ENCODE measurements around the gene JARID2. TPM values are rescaled to one million over a fixed set of nuclear protein-coding genes. Genes with fewer than 3 reads are reported as not detected.

Gene JARID2
- total and polyA plus RNA-seq, 3 donors from 2014 or later, result 36.1 to 60.8 (median 53.7) TPM

- no peak overlapping the region for H3K4me3 ChIP-seq
- WGBS, 2 donors, result 94 to 96% methylated on average over 7 of the region's 7 CpGs
- peaks cover 15% of the 10 kb centered on the region for H3K4me1 ChIP-seq
- TF ChIP-seq CTCF (IDR thresholded peaks at IDR 0.05), result no peak
- no peak for TF ChIP-seq POLR2A (IDR thresholded peaks at IDR 0.05)
- intact Hi-C loops (cut with DNase I; ENCODE audit: low total_unique reads), result no loop called here
- H3K9me3 ChIP-seq, result no peaks in the 10 kb centered on the region
- no peak for DNase-seq
- no peaks in the 10 kb centered on the region for H3K27me3 ChIP-seq
- no peaks in the 10 kb centered on the region for H3K36me3 ChIP-seq (ENCODE audit: low read depth, missing control alignments)
- H3K27ac ChIP-seq, result no peak overlapping the region
Observed at GRCh38 chr6:15393605-15394004, 147.7 kb downstream of the JARID2 start.

DNA sequence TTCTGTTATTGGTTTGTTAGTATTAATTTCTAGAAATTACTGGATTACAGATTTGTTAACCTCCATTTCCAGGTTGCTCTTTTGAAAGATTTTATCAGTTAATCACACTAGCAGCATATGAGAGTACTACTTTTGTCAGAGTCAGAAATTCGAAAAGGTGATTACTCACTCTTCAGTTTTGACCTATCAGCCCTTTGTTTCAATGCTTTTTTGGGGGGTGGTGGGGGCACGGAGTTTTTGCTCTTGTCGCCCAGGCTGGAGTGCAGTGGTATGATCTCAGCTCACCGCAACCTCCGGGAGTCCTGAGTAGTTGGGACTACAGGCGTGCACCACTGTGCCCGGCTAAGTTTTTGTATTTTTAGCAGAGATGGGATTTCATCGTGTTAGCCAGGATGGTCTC, 149.2 kb downstream of the JARID2 start:
- Histone ChIP-seq H3K4me3 (no peak overlapping the region), H3K4me1 (peaks cover 10% of the 10 kb centered on the region), H3K27ac (no peak overlapping the region), H3K27me3 (no peaks in the 10 kb centered on the region), H3K36me3 (ENCODE audit: low read depth, missing control alignments) (no peaks in the 10 kb centered on the region), H3K9me3 (no peaks in the 10 kb centered on the region)
- intact Hi-C loops (cut with DNase I; ENCODE audit: low total_unique reads), result no loop called here
- WGBS, 2 donors, result 87% methylated on average over 8 of the region's 8 CpGs
- no peak for TF ChIP-seq CTCF (IDR thresholded peaks at IDR 0.05)
- TF ChIP-seq POLR2A (IDR thresholded peaks at IDR 0.05), result no peak
- no peak for DNase-seq

DNA sequence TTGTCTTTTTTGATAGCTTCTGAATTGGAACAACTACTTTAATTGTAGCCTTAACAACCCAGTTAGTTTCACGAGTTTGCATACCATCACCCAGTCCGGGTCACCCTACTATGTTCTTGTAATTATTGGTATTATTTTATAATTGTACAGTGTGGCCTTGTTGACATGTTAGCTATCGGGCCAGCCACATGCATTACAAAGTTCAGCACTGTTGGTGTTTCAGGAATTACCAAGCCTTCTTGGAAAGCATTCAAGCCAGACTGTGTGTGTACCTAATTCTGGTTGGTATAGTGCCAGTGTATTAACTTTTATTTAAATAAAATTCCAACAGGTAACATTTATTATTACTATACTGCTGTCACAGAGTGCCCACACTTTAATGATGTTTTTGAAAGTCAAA, 150.9 kb downstream of the JARID2 start:
- intact Hi-C loops (cut with DNase I; ENCODE audit: low total_unique reads), result no loop called here

DNA sequence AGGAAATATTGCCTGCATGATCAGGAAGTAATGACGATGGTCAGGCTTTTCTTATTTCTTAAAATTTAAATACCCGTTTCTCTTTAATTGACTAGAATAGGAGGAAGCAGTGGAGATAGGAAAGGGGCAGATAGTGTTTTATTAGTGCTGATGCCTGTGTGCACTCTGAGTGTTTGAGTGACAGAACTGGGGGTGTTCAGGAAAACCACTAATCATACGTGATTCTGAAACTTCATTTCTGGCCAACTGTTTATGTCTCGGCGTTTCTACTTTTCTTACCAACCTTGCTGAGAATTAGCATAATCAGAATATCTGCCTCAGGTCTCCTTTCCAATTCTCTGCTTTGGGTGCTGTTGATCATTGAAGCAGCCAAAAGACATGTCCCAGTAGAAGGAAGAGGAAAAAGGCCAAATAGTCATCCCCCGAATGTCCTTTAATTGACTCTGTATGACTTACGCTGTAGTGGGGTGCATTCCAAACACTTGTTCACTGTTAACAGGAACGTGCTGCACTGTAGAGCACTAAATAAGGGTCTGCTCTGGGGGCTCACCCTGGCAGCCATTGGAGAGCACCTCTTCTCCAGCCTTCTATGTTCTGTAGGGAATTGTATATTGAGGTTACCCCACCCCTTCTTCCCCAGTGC, 152.9 kb downstream of the JARID2 start:
- no peak for TF ChIP-seq POLR2A (IDR thresholded peaks at IDR 0.05)
- no peak for TF ChIP-seq CTCF (IDR thresholded peaks at IDR 0.05)
- peaks cover 35% of the 10 kb centered on the region for H3K4me1 ChIP-seq
- H3K9me3 ChIP-seq, result no peaks in the 10 kb centered on the region
- no peak overlapping the region for H3K27ac ChIP-seq
- H3K27me3 ChIP-seq, result no peaks in the 10 kb centered on the region
- intact Hi-C loops (cut with DNase I; ENCODE audit: low total_unique reads), result no loop called here
- DNase-seq, result no peak
- 75 to 84% methylated on average over 8 of the region's 8 CpGs for WGBS, 2 donors
- no peak overlapping the region for H3K4me3 ChIP-seq
- no peaks in the 10 kb centered on the region for H3K36me3 ChIP-seq (ENCODE audit: low read depth, missing control alignments)

More for the DNA sequence above, 150.9 kb downstream of the JARID2 start:
- H3K4me3 ChIP-seq, result no peak overlapping the region
- no peak overlapping the region for H3K27ac ChIP-seq
- TF ChIP-seq POLR2A (IDR thresholded peaks at IDR 0.05), result no peak
- no peak for TF ChIP-seq CTCF (IDR thresholded peaks at IDR 0.05)
- no peak for DNase-seq
- no peaks in the 10 kb centered on the region for H3K27me3 ChIP-seq
- peaks cover 24% of the 10 kb centered on the region for H3K4me1 ChIP-seq
- 60 to 75% methylated on average over 3 of the region's 3 CpGs for WGBS, 2 donors
- no peaks in the 10 kb centered on the region for H3K9me3 ChIP-seq
- no peaks in the 10 kb centered on the region for H3K36me3 ChIP-seq (ENCODE audit: low read depth, missing control alignments)

All from testis (tissue), 3 donors.